HG02973 (cell line): ENCODE data around the gene PAPPA2.

Source experiments
- ATAC-seq: cut with Tn5 transposase; IDR thresholded peaks from one replicate; pipeline ENCODE4 v1.9.1; 2021; ENCODE audit warnings: moderate library complexity; ENCODE audit not compliant: unreplicated experiment

PAPPA2 gene

DNA sequence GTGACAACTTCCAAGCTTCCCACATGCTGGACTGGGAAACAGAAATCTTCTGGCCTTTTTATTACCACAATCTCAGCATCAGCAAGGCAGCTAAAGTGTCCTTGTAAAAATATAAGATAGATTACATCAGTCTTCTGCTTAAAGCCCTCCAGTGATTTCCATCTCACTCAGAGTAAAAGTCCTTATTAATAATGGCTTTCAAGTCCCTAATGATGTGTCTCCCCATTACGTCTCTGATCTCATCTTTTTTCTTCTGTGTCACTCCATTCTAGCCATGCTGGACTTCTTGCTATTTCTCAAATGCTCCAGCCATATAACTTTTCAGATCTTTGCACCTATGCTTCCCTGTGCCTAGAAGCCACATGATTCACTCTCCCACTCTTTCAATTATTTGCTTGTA, 22.1 kb downstream of the PAPPA2 start:
- no peak for ATAC-seq

GRCh38 chr1:176494436-176494835, 31.5 kb downstream of the PAPPA2 start:
- ATAC-seq = no peak

GRCh38 chr1:176499671-176500070, 36.7 kb downstream of the PAPPA2 start:
- no peak for ATAC-seq

- ATAC-seq = no peak
Measured at GRCh38 chr1:176501599-176501998, 38.6 kb downstream of the PAPPA2 start.

DNA sequence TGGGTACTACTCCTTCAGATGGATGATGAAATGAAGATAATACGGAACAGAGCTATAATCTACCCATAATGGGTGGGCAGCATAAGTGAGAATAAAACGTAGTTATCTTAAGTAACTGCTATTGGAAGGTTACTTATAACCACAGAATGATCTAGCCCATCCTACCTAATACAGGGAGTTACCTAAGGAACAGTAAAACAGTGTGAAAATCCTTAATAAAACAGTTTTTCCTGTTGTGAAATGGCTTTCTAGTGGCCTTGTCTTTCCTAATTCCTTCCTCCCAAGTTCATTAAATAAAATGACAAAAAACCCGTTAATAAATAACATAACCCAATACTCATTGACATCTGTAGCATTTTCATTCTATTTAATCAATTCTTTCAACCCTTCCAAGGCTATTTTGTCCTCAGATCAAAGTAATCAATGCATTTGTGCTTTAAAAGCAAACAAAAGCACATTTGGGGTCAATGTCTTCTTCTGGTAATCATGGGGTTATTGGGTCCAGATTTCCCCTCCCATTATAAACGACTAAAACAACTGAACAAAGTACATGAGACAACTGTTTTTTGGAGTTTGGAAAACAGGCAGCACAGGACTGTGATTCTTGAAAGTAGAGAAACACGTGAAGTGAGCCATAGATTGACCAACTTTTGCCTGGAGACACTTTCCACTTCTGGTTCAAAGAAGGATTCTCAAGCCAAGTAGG, 42.0 kb downstream of the PAPPA2 start:
- ATAC-seq = no peak

DNA sequence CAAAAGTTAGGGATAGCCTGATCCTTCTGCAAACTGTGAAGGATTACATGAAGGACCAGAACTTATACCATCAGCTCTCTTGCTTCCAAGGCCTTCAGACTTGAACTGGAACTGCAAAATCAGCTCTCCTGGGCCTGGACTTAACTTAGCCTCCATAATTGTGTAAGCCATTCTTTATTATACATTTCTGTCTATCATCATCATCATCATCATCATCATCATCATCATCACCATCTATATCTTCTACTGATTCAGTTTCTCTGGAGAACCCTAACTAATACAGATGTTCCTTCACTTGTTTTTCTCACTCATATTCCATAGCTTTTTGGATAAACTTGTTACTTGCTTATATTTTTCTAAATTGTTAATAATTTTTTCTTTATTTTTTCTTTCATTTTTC, 50.0 kb downstream of the PAPPA2 start:
- no peak for ATAC-seq

DNA sequence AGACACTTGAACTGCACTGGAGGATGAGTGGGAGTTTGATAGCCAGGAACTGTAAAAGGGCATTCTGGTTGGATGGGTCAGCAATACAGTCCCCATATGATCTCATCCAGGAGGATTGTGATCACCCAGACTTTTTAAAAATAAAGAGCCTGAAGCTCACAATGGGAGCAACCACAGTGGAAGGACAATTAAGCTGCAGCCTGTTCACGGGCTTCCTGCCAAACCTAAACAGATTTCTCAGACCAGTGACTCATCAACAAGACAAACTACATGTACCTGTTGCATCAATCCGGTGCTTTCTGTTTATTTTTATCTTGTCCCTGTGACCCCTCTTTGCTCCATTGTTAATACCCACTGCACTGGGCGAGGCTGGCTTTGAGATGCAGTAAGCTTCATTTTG, 52.3 kb downstream of the PAPPA2 start:
- no peak for ATAC-seq

- ATAC-seq = peak; percentile 87
Measured at GRCh38 chr1:176517484-176517883, 54.5 kb downstream of the PAPPA2 start.

GRCh38 chr1:176521211-176521610, 58.2 kb downstream of the PAPPA2 start:
- ATAC-seq = no peak

DNA sequence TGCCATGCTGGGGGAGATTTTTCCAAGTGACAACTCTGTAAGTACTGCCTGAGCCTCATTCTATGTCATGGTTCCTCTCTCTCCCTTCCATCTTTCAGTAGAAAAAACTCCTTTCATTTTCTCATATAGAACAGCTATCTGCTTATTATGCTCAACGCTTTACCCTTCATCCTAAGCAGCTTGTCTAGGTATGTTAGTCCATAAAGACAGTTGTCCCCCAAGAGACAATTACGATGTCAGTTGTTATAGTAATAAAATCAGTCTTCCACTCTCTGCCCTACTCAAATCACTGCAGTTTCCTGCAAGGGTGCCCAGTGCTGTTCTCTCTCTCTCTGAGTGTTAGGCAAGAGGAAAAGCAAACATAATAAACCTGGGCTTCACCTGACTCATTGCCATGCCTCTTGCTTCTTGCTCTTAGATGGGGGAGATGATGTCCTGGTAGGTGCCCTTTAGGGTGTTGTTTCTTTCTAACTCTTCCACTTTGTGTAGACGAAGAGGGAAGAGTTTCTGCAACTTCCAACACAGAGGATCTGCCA, 59.4 kb downstream of the PAPPA2 start:
- ATAC-seq = no peak

DNA sequence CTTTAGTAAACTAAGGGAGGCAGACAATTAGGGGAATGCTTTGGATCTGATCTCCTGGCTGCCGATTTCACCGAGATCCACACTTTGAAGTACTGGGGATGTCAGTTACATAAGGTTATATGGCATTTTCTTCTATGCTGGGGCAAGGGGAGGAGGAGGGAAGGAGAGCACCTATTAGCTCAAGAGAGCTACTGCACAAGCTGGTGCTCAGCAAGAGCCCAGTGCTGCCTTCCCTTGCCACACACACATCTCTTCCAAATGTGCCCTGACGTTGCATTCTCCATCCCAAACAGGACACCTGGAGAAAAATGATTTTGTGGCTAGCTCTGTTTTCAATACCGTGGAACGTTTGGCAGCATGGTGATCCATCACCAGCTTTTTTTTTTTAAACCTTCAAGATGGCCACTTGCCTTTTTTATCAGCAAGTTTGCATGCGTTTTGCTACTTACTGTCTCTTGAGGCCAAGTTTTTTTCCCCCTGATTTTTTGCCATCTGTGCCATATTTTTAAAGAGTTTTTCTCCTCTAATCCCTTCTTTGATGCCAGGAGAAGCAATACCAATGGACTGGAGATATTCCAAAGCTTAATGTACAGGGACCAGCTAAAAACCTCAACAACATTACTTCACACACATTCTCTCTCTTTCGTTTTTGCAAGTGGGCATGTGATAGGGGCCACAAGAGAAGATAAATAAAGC, 66.6 kb downstream of the PAPPA2 start:
- no peak for ATAC-seq

GRCh38 chr1:176531036-176531435, 68.1 kb downstream of the PAPPA2 start:
- ATAC-seq = no peak

GRCh38 chr1:176531921-176532897, 69.2 kb downstream of the PAPPA2 start:
- no peak for ATAC-seq

DNA sequence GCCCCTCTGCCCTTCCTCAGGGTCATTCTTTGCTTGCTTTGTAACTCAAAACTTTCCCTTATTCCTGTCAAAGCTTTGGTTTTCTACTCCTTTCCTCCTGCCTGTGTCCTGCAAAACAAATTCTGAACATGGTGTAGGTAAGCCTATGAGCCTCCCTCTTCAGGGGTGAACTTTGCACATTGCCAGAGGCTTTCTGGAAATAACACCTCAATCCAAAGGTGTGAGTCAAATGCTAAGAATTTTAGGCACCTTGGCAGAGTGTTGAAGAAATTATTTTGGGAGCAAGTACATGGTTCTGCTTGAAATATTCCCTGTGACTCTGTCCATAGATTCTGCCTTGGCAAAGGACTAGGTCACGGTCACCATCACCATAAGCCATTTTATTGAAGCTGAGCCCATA, 70.0 kb downstream of the PAPPA2 start:
- no peak for ATAC-seq

DNA sequence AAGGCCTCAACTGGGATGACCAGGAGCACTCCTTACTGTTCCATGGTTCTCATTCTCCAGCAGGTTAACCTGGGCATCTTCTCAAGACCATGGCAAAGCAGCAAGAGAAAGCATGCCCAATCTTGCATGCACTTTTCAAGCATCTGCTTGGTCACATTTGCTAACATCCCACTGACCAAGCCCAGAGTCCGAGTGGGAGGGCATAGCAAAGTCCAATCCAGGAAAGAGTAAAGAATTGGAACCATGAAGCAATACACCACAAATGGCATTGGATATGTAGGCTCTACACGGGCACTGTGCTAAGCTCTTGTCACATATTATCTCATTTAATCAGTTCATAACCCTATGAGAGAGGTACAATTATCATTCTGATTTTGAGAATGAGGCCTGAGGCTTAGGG, 73.6 kb downstream of the PAPPA2 start:
- ATAC-seq = no peak

GRCh38 chr1:176539018-176539417, 76.0 kb downstream of the PAPPA2 start:
- ATAC-seq = no peak

GRCh38 chr1:176540428-176540827, 77.5 kb downstream of the PAPPA2 start:
- no peak for ATAC-seq

DNA sequence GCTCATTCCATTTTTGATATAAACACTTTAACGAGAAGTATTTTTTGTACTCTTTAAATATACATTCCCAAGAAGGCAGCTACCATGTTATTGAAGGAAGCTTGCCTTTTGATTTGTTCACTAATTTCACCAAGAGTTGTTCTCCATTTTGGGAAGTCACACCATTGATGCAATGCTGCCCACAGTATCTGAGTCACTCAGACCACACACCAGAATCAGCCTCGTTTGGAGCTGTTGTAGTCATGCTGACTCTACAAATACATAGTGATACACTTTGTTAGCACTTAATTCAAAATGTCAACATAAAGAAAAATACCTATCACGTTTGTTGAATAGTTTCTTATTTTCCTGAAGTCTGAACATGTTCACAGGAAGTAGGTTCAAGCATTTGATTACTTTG, 78.7 kb downstream of the PAPPA2 start:
- ATAC-seq = no peak

- ATAC-seq = no peak
Measured at GRCh38 chr1:176542352-176542751, 79.4 kb downstream of the PAPPA2 start.

- no peak for ATAC-seq
Measured at GRCh38 chr1:176543360-176544129, 80.6 kb downstream of the PAPPA2 start.
